OCI-M1 (cell line): ENCODE results near the gene HEXA.
A peak's percentile ranks its signal among the peaks of the same experiment; 100 is the strongest.

Experiments used
- DNase-seq: peaks from one replicate; lab custom pipeline; 2025; lab: John Stamatoyannopoulos, UW

Gene HEXA

DNA sequence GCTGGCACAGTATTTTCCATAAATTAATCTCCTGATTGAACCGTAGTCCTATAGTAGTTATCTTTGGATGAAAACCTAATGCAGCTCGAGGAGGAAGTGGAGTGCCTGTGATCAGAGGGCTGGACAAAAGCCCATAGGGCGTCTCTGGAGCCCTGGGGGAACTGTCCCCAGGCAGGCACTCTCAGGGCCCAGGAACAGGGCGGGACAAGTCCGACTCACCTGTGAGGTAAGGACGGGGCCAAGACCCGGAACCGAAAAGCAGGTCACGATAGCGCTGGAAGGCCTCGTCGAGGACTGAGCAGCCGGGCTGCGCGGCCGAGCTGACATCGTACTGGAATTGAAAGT is 341 bp downstream of the HEXA start:
- no peak for DNase-seq

GRCh38 chr15:72372361-72372760 is 3.5 kb downstream of the HEXA start:
- no peak for DNase-seq

DNA sequence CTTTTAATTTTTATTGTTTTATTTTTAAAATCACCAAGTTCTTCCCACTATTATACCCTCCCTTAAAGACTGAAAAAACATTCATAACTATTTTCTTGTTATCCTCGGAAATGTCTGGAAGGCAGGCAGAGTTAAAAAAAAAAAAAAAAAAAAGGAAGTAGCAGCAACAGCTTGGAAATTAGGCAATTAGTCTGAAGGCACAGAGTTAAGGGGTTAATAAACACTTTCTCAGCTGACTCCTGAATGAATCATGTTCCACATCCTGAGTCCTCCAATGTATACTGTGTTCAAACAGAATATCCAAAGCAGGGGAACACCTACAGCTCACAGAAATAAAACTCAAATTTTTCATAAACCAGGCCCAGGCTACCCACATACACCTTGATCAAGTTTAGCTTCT is 5.8 kb downstream of the HEXA start:
- DNase-seq = no peak

- no peak for DNase-seq
These were observed 6.9 kb downstream of the HEXA start for GRCh38 chr15:72368899-72369298.

- no peak for DNase-seq
These were observed 7.5 kb downstream of the HEXA start for GRCh38 chr15:72368325-72368724.

DNA sequence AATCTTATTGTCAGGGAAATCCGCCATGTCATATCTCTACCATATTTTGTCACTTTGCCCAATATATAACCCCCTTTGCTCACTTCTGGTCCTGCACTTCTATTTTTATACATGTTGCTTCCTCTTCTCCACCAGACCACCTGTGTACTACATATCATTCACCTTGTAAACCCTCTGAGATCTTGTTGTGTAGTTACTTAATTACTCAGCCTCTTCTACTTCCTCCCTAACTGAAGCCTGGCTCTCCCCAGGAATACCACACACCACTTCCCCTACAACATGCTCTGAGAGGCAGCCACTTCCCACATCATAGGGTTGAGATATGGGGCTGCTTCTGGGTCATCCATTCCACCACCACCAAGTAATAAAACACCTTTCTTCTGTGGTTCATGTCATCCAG is 10.0 kb downstream of the HEXA start:
- DNase-seq = peak; percentile 41

DNA sequence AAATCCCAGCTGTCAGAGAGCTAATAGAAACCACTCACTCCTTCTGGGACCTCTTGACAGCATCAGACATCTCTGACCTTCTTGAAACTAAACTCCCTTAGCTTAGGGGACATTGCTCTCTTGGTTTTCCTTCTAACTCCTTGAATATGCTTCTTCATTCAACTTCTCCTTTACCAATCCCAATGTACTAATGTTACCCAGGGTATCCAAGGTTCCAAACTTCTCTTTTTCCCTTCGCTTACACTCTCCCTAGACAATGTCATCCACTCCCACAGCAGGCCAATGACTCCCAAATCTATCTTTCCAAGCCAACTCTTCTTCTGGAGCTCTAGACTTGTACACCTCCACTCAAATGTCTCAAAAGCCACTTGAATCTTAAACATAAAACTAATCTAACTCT is 14.6 kb downstream of the HEXA start:
- DNase-seq = no peak

DNA sequence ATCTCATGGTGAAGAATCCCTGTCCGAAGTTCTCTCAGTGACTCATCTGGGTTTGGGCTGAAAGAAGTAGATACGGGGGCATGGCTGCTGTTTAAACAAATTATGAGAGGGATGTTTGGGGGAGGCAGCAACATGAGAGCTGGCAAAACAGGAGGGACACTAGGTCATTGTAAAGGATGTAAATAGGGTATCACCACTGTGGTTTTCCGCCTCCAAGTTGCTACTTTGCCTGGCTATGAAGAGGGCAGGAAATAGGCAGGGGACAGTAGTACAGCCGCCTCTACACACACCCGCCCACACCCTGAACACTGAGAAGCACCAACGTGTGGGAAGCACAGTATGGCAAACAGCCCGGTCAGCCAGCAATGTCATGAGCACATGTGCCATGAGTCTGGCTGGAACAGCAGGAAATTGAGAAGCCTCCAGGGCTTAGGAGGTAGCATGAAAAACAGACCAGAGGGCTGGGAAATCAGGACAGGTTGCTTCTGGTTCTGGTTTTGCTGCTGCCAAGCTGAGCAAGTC is 17.1 kb downstream of the HEXA start:
- no peak for DNase-seq

DNA sequence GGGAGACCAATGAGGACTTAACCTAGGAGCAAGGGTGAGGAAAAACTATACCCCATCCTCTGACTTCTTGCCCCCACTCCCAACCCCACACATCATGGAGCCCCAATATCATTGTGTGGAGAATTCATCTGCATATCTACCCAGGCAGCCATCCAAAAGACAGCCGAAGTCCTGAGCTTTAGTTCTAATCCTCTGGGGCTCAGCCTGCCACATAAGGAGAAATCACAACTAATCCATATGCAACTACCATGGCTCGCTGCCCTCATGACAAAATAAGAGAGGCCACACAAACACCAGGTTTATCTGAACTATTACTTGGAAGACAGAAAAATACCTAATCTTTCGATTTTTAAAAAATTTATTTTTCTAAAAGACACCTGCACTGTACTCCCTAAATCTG is 17.7 kb downstream of the HEXA start:
- no peak for DNase-seq

GRCh38 chr15:72354496-72354895 is 21.3 kb downstream of the HEXA start:
- no peak for DNase-seq

- no peak for DNase-seq
These were observed 22.5 kb downstream of the HEXA start for GRCh38 chr15:72353266-72353665.

DNA sequence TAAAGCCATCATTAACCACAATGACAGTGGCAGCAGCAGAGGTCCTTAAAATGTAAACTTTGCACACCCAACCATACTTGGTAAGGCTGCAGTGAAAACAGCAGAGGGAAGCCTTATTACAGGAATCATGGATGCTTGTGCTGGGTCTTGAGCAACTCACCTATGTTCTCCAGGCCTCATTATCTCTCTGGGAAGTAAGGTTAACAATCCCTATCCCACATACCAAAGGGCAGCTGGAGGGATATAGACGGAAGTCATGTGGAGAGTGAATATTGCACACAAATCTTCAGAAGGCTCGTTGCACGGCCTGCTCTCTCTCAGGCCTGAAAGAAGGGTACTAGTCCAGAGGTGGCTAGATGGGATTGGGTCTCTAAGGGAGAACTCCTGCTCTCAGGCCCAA is 30.0 kb downstream of the HEXA start:
- no peak for DNase-seq

- no peak for DNase-seq
These were observed 30.5 kb downstream of the HEXA start for GRCh38 chr15:72345280-72345679.

GRCh38 chr15:72344602-72345001 is 31.2 kb downstream of the HEXA start:
- DNase-seq = no peak

- peak; percentile 17 for DNase-seq
These were observed 33.4 kb downstream of the HEXA start for GRCh38 chr15:72342385-72342784.

- DNase-seq = no peak
These were observed 34.5 kb downstream of the HEXA start for GRCh38 chr15:72341361-72341760.

GRCh38 chr15:72340366-72340765 is 35.4 kb downstream of the HEXA start:
- DNase-seq = no peak

GRCh38 chr15:72339777-72340177 is 36.0 kb downstream of the HEXA start:
- DNase-seq = peak; percentile 67

GRCh38 chr15:72338617-72339321 is 37.0 kb downstream of the HEXA start:
- DNase-seq = no peak

DNA sequence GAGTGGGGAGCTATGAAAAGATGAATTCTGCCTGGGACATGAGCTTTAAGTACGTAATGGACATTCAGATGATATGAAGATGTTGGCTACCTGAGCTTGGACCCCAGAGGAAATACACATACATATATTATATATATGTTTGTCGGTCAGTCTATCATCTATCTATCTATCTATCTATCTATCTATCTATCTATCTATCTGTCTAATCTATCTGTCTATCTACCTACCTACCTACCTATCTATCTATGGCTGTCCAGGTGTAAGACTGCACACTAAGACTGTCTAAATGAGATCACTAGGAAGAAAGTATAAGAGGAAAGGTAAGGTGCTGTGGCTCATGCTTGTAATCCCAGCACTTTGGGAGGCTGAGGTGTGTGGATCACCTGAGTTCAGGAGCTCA is 37.7 kb downstream of the HEXA start:
- no peak for DNase-seq

- no peak for DNase-seq
These were observed 41.0 kb downstream of the HEXA start for GRCh38 chr15:72334842-72335241.

DNA sequence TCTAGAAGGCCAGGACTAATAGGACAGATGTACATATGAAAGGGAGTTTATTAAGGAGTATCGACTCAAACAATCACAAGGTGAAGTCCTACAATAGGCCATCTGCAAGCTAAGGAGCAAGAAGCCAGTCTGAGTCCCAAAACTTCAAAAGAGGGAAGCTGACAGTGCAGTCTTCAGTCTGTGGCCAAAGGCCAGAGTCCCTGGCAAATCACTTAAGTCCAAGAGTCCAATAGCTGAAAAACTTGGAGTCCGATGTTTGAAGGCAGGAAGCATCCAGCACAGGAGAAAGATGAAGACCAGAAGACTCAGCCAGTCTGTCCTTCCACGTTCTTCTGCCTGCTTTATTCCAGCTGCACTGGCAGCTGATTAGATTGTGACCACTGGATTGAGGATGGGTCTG is 44.8 kb downstream of the HEXA start:
- DNase-seq = no peak

DNA sequence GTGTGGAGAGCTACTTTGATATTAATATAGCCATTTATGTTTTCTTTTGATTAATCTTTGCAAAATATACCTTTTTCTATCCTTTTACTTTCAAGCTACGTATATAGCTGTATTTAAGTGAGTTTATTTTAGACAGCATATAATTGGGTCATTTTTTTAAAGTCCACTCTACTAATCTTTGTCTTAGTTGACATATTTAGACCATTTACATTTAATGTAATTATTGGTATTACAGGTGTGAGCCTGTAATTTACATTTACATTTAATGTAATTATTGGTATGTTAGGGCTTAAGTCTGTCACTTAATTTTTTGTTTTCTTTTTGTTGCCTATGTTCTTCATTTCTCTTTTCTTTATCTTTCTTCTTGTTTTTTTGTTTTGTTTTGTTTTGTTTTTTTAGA is 52.1 kb downstream of the HEXA start:
- no peak for DNase-seq

DNA sequence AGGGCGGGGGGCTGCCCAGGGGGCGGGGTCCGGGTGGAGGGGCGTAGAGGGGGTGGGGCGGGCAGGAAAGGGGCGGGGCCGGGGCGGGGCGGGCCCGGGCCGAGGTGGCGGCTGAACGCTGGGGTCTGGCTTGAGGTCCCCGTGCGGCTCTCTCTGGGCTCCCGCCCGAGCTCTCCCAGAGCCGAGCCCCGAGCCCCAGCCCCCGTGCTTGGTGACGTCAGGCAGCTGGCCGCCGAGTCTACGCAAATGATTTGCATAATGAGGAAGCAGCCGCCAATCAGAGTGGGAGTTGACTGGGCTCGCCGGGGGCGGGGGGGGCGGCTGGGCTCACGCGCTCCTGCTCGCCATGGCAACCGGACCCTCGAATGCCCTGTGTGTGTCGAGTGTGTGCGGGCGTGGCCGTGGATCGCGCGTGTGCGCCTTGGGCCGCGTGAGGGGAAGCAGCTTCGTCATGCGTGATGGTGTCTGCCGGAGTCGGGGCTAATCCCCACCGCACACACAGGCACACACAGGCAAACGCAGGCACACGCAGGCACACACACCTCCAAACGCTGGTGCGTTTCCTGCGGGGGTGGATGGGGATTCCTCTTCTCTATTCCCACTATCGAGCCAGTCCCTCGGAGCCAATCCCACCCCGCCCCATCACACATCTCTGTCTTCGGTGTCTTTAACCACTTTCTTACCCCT is 55.7 kb downstream of the HEXA start, which contains the start of gene CELF6:
Gene CELF6 (minus strand): TSS at position 173 of the 687 bp plus-strand sequence. CDS start 283 bp downstream, outside the sequence.
- peak; percentile 93 for DNase-seq
